GM19455 (cell line): ENCODE results near the gene CYRIA.

Experiments used
- ATAC-seq: cut with Tn5 transposase; IDR thresholded peaks from one replicate; pipeline ENCODE4 v1.9.1; 2021; ENCODE audit not compliant: unreplicated experiment

CYRIA gene

DNA sequence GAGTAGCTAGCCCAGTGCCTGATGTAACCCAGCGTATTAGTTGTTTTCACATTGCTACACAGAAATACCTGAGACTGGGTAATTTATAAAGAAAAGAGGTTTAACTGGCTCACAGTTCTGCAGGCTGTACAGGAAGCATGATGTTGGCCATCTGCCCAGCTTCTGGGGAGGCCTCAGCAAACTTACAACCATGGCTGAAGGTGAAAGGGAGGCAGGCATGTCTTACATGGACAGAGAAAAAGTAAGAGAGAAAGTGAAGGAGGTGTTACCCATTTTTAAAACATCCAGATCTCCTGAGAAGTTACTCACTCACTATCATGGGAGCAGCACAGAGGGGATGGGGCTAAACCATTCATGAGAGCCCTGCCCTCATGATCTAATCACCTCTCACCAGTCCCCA is 6.1 kb upstream of the CYRIA start:
- ATAC-seq: no peak

DNA sequence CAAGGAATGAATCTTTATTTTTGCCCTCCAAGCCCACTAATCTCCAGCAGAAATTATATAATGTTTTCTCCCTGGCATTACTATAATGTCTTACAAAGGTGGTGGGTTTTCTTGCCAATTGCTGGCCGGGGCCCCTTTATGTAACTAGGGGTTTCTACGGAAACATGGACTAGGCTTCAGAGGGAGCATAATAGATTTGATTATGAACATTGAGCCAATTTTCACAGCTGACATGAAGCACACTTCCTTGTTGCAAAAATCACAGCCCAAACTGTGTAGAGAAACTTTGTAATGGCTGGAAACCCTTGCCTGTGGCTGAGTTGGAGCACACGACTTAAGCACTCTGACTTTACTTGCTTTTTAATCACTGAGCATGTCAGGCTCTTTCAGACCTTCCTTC is 3.8 kb upstream of the CYRIA start:
- ATAC-seq: no peak

DNA sequence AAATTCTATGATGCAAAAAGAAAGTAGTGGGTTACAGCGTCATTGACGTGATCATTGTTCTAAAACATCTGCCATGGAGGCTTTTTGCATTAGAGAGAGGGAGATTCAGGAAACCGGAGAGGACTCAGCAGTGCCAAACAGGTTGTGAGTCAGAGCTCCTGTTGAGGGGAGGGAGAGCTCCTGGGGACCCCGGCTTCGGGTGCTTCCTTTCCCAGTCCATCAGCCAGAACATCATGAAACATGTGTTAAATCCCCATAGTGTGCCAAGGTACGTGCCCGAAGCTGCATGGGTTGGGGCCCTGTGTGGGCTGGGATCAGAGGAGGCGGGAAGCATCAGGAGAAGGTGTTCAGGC is 791 bp upstream of the CYRIA start:
- peak; percentile 12 for ATAC-seq

DNA sequence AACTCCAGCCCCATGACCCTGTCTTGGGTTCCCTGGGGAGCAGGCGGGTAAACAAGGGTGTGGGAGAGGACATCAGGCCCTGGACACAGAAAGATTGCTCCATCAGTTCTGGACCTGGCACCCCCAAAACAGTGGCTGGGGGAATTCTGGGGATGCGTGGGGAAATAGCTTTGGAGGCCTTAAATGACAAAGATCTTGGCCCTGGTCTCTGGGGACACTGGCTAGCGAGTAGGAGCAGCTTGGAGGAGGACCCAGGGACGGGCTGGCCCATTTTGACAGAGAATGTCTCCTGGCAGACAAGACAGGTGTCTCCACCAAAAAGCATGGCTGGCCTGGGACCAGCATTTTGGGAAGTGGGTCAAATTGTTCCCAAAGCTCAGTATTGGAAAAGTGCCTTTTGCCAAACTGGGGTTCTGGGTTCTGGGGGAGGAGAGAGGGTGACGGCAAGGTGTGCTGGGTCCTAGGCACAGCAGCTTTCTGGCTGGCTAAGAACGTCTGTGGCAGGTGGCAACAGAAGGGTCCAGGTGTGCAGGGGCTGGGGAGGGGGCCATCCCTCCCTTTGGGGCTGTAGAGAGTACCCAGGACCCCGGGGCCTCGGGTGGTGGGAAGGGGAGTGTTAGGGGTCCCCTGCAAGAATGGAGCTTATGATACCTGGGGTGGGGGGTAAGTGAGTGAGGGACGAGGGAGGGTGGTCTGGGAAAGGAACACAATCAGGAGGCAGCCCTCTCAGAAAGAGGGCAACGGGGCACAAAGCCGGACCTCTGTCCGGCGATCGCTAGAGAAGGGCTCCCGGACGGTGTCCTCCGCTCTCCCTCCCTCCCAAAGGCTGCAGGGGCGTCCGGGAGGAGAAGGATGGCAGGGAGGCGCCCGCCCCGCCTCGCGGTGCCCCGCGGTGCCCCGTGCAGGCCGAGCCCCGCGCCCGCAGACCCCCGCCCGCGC is 556 bp downstream of the CYRIA start:
- ATAC-seq: peak; percentile 33

DNA sequence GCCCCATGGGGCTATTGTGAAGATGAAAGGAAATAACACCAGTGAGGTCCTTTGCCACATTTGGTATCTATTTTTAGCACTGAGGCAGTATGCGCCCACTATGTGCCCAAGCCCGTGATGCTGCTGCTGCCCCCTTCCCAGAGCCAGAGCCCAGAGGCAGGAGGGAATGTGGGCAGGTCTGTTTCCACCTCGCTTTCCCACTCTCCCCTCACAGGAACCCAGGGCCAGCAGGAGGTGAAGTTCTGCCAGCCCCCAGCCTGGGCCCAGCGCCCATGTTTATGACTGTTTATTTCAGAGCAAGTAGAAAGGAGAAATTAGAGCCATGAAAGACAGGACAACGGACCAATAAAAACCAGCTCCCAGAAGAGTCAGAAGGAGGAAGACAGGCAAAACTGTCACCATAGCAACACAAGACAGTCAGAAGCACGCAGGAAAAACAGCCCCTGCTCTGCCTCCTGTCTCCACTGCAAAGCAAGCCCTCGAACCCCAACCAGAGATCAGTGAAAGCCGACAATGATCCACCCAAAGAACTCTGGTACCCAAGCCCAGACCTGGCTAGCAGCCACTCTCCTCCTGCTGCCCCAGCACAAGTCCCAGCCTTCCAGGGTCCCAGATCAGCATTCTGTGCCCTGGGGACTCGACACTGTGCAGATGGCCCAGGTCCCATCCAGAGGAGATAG is 1.4 kb downstream of the CYRIA start:
- no peak for ATAC-seq

DNA sequence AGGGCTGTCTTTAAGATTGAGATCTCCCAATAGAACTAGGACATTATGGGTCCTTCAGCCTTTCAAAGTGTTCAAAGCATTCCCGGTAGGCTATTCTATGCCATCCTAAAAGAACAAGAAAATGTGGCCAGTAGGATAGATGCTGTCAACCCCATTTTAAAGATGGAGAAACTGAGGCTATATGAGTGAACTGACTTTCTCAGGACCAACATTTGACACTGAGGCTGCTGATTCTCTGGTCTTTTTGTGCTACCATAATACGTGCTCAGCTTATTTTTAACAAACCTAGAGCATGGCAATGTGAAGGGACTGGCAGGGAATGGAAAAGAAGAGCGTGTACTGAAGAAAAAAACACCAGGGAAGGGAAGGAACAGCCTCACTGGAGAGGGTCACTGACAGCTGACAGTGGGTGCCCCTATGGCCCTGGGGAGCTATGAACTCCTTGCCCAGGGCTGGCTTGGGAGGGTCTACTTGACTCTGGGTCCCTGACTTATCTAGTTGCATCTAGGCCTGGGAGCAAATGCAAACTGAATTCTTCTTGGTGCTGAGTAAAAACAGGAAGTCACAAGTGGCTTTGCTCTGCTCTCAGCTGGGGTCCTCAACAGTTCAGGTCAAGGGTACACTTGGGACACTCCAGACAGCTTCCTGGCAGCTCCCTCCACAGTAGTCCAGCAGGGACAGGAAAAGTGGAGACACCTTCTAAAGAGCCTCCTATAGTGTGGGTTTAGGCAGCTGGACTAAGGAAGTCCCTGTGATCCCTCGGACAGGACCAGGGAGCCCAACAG is 2.3 kb downstream of the CYRIA start:
- ATAC-seq: no peak

DNA sequence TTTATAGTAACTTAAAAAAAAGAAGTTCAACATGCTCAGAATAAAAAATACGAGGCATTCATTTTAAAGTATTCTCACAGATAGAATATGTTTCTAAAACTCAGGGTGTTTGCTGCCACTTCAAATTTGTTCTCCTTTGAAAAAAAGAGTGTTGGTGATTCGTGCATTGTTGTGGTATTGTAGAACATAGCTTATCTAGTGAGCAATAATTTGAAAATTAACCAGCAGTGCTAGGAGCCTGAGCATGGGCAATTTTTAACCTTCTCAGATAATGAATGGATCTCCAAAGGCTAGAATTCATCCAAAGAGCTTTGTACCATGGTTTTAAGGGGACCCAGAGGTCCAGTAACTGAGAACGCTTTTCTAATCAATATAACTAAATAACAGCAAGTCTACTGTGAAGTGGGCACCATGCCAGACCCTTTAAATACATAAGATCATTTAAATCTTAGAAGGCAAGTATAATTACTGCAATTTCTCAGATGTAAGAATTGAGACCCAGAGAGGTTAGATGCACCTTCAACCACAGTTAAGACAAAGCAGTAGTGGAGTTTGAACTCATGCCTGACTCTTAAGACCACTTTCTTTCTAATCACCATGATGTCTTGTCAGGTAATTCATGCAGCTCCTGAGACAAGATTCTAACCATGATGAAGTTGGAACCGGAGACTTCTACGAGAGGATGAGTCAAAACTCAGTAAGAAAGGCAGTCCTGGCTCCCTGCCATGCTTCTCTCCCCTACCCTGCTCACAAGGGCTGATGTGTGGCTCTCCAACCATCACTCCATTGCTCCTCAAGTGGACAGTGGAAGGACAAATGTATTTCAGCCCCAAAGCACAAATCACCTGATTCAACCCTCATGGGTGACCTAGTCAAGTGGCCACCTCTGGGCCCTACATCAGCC is 3.4 kb downstream of the CYRIA start:
- ATAC-seq: no peak

DNA sequence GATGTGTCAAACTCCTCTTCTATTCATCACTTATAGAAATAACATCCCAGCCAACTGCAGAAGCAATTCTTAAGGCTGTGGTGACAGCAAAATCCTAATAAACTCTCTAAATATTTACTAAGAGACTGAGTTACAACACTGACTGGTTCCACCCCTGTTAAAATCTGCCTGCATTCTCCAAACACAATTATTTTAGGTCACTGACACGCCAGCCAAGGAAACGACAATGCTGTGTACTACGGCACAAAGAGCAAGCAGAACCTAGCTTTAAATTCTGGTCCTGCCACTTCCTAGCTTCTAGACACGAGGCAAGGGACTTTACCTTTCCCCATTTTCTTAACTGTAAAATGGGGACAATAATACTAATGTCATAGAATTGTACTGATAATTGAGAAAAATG is 4.1 kb downstream of the CYRIA start:
- ATAC-seq: no peak

DNA sequence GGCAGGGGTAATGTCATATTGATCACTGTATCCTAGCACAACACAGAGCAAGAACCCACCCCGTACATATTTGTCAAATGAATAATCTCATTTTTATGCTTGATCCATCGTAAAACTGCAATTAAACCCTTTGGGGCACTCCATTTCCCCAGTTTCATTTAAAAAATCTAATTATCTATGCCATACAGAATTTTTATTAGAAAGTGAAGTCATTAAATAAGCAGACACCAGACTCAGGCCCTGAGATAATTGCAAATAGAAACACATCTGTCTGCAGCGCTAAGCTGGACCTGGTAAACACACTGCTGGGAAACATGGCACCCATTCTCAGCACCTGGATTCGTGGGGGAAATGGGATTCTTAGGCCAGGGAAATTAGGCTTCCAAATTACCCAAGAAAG is 5.1 kb downstream of the CYRIA start:
- no peak for ATAC-seq

DNA sequence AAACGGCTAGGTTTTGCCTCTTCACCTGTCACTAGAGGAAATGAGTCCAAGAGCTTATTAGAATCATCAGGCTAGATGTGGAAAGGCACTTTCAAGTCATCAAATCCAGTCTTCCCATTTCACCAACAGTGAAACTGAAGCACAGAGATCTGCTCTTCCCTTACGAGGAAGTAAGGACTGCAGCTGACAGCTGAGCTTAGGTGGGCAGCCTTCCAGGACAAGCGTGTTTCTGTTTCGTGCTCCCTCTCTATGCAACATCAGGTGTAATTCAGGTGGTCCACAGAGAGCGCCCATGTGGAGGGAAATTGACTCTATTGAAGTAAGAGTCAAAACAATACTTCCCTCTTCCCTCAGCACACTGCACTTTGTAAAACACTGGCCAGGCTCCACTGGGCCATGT is 5.5 kb downstream of the CYRIA start:
- no peak for ATAC-seq

DNA sequence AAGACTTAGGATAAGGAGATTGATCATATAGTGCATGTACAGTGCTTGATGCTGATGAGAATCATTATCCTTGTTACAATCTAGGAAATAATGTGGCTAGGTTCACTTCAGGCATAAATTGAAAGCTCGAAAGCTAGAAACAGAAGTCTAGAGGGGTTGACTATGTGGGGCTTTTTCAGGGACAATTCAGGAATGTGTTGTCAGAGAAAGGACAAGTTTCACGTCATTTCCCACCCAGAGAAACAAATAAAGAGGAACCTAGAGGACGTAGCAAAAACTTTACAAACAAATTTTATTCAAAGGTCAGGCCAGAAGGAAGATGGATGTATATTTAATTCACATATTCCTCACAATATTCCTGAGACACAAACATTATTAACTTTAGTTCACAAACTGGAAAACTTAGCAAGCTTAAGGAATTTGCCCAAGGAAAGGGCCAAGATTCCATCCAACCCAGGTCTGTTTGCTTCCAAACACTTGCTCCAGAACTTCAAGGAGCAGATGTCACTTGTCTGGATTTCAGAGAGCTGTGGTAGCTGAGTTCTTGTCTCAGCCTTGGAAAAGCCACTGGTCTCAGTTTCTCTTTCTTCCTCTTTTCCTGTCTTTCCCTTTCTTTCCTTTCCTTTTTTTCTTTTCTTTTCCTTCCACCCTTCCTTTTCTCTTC is 7.4 kb downstream of the CYRIA start:
- no peak for ATAC-seq

DNA sequence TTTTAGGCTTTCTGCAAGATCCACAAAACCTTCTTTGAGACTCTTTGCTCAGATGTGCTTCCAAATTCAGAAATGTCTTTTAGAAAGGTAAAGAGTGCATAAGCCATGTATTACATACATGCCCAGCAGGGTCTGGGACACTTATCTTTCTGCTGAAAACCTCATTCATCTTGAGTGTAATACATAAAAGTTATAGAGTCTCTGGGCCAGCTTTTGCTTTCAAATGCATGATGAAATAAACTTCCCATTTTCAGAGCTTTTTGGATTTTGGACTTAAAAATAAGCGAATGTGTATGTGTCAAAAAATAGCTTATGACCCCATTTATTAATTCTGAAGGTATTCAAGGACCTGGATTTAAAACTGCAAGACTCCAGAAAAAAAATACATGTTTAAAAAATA is 8.0 kb downstream of the CYRIA start:
- ATAC-seq: no peak

DNA sequence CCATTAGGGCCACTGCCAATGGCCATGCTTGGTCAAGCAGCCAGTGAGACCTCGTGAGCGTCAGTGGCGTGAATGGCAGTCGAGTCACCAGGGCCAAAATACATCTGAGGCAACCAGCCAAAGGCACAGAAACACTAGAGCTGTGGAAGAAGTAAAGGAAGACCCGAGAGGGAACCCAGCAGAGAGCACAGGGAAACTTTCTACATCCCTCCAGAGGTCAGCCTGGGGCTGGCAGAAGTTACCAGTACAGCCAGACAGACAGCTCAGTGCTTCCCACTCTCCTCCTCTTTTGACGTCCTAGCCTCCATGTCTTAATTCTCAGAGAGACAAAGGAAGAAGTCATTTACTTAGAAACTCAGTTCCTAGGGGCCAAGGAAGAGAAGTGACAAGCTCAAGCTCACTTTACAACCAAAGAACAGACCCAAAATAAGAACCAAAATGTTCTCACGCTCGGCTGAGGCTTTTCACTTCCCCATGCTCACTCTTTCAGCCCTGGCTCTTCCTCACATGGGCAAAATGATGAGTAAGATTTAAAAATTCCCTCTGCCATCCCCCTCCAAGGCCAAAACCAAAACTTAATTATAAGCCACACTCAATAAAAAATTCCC is 8.7 kb downstream of the CYRIA start:
- peak; percentile 74 for ATAC-seq

DNA sequence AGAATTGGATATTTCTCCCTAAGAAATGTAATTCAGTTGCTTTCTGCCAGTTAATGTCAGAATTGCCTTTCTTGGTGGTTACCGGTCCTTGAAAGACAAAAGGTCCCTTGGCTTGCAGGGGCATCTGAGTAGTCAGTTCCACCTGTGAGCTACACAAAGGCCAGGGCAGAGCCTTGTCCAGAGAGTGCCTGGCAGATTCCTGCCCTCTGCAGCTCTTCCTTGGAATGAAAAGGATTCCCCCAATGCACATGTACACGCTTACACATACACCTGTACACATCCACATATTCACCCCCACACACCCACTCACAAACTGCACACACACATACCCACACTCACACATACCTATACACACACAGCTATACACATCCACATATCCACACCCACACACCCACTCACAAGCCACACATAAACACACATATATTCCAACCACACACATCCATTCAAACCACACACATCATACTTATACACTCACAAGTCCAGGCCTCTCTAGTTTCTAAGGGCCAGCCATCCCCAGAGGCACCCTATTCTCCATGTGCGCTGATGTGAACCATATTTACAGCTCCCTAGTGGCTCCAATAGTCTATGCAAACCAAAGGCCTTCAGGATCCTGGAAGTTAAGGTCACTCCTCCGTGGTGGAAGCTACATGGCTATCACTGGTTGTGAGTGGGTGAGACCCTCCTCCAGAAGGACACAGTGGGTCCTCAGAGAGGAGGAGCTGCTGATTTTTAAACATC is 9.6 kb downstream of the CYRIA start:
- no peak for ATAC-seq

DNA sequence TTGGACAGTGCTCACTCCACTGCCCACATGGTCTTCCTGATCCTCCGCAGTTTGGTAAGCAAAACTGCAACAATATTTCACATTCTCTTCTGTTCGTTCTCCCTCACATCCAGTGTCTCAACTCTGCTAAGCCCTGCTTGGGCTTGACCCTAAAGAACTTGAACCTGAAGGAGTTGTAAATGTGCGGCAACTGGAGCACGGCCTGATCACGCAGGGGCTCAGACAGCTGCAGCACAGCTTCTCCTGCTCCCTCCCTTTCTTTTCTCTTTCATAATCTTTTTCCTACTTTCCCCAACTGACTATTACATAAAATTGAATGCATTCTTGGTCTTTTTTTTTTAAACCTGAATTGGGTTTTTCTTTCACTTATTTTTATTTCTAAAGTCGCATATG is 10.2 kb downstream of the CYRIA start:
- ATAC-seq: no peak

DNA sequence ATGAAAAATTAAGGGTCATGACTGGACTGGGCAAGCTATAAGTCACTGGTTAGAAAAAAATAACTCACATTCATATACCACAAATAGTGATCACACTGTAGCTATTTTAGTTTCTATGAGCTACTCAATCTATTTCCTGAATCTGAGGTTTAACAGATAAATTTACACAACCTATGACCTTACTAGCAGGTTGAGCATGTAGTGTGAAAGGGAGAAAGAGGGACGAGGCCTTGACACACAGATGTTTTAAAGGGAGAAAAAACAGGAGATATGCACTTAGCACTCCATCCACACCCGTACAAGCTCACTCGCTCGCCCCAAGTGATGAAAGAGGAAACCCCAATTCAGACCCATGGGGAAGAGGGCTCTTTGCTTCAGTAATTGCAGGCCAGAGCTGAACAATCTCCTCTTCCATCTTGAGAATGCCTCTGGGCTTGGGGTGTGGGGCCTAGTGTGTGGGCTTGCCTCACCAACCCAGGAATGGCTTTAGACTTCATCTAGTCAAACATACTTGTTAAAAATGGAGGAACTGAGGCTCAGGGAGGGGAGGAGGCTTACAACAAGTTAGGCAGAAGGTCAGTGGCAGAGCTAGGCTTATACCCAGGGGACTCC is 10.7 kb downstream of the CYRIA start:
- no peak for ATAC-seq

DNA sequence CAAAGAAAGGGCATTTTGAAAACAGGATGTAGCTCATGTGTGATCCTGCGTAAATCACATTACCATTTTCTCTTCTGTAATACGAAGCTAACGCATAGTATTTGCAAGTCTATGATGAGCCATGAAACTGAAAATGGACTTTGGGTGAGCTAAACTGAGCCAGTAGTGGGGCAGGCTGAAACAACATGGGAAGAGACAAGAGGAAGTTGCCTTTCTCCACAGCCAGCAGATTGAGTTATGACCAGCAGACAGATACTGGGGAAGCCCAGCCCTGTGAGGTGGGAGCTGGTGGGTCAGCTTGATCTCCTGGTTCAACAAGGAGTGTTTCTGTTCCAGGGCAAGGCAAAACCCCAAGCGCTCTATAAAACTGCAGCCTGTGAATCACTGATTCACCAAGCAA is 11.8 kb downstream of the CYRIA start:
- ATAC-seq: peak; percentile 51

DNA sequence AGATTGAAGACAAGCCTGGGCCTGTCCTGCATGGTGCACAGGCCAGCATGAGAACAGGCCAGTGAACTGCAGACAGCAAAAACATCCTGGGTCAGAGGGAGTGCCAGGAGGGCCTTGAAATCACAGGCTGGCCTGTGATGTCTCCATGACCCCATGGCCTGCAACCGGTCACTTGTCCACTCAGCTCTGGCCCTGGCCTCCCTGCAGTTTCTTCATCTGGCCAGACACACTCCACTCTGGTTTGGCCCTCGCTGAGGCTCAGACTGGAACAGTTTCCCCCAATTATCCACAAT is 12.6 kb downstream of the CYRIA start:
- no peak for ATAC-seq
